Stimulated activated memory B cell treated with anti-CD40 and anti-IgM and Interleukin-4, amounts not matched to agents 10 μg/mL and 1 μg/mL and 100 μg/mL, for 72 hours (primary cell): ENCODE results near the gene TRPC6.

Experiments used
- ATAC-seq: fragments of 150-1000 bp; cut with Tn5 transposase; 2 replicates; pipeline ENCODE4 v1.10.0; 2021
- H3K27ac Mint-ChIP-seq: one replicate; pipeline ENCODE4 v1.8.0; 2022; ENCODE audit warnings: mild to moderate bottlenecking, mixed read lengths
- H3K27me3 Mint-ChIP-seq: one replicate; pipeline ENCODE4 v1.8.0; 2022; ENCODE audit warnings: mixed read lengths
- H3K36me3 Mint-ChIP-seq: one replicate; pipeline ENCODE4 v1.8.0; 2022; ENCODE audit warnings: mixed read lengths
- H3K4me1 Mint-ChIP-seq: one replicate; pipeline ENCODE4 v1.8.0; 2022; ENCODE audit warnings: mixed read lengths
- H3K4me3 Mint-ChIP-seq: one replicate; pipeline ENCODE4 v1.8.0; 2022; ENCODE audit warnings: mild to moderate bottlenecking, moderate library complexity, mixed read lengths
- H3K9me3 Mint-ChIP-seq: one replicate; pipeline ENCODE4 v1.8.0; 2022; ENCODE audit warnings: mixed read lengths

Gene TRPC6

DNA sequence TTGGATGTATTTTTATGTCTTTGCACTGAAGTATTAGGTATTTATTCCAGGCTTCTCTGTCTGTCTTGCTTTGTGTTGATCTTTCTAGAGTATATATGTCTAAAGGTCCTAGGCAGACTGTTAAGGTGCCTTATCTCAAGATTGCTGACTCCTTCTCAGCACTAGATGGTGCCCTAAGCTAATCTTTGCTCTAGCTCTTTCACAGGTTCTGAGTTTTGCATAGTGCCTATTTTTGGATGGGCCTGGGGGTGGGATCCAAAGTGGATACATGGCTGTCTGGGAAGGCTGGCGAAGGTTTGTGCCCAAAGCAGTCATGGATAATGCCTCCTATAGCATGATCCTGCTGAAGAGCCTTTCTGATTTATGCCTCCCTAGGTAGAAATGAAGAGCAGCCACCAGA is 154.9 kb downstream of the TRPC6 start:
- Mint-ChIP-seq H3K36me3 (no peaks in the 10 kb centered on the region), H3K4me1 (no peaks in the 10 kb centered on the region), H3K4me3 (no peak overlapping the region), H3K27me3 (peaks cover 36% of the 10 kb centered on the region), H3K27ac (no peak overlapping the region), H3K9me3 (peaks cover 16% of the 10 kb centered on the region)
- no peak for ATAC-seq

DNA sequence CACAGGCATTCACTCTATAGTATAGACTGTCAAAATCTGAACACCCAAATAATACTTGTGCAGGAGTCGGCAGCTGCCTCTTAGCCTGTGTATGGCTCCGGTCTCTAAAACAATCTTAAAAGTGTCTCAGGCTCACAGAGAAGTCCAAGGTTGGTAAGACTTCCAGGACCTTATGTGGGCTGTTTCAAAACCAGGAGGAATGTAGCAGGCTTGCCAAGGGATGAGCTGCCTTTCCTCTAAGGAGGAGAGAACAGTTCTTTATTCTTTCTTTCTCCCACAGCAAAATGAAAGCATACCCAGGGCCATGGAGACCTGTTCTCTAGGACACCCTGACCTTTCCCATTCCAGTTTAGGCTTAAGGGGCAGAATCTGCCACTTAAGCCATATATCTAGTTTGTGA is 176.5 kb downstream of the TRPC6 start:
- no peaks in the 10 kb centered on the region for H3K4me1 Mint-ChIP-seq
- no peak overlapping the region for H3K27ac Mint-ChIP-seq
- no peak overlapping the region for H3K4me3 Mint-ChIP-seq
- H3K27me3 Mint-ChIP-seq = no peaks in the 10 kb centered on the region
- no peaks in the 10 kb centered on the region for H3K9me3 Mint-ChIP-seq
- no peak for ATAC-seq
- no peaks in the 10 kb centered on the region for H3K36me3 Mint-ChIP-seq
